Head of caudate nucleus (tissue), 42 donors: ENCODE results near the gene AP5B1.

Experiments used
- DNase-seq, 42 donors: peaks; one replicate each; pipeline versions ENCODE4 v3.0.0 to v3.0.0-alpha.2; 2020 to 2021; ENCODE audit warnings: mixed read lengths in 7 of 42
- intact Hi-C: fragments of 100-400 bp; cut with DNase I; formaldehyde crosslinking; loops from one replicate; pipeline ENCODE4 v1.15.0; 2022

The AP5B1 gene

DNA sequence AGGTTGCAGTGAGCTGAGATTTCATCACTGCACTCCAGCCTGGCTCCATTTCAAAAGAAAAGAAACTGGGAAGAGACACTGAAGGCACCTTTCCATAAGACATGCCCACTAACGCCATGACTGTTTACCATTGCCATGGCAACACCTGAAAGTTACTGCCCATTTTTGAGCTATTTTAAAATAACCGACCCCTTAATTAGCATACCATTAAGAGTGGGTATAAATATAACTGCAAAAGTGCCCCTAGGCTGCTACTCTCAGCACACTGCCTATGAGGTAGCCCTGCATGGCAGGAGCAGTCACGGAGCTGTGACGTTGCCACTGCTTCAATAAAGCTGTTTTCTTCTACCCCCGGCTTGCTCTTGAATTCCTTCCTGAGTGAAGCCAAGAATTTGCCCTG lies 50.3 kb downstream of the AP5B1 start:
- intact Hi-C loops, result no loop called here
- DNase-seq, result no peak

DNA sequence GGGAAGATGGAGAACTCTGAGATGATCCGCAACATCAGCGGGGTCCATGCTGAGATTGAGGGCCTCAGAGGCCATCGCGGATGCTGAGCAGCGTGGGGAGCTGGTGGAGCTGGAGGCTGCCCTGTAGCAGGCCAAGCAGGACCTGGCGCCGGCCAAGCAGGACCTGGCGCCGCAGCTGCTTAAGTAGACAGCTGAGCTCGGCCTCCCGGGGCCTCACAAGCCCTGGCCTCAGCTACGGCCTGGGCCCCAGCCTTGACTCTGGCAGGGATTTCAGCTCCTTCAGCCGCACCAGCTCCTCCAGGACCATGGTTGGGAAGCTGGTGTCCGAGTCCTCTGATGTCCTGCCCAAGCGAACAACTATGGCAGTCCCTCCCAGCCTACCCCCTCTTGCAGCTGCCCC lies 52.9 kb downstream of the AP5B1 start:
- intact Hi-C loops, result no loop called here
- DNase-seq, result no peak

DNA sequence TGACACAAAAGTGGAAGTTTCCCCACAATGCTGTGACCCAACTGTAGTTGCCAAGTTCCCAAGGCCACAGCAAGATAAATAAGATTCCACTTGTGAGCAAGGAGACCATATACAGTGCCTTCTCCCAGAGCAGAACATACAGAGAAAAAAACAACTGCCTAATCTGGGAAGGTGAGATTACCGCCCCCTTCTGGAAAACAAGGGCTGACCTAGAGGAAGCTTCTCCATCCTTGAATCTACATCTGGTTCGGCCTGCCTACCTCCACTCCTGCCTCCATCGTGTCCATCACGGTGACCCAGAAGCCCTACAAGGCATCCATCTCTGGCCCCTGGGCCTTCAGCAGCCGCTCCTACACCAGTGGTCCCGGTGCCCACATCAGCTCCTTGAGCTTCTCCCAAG lies 54.1 kb downstream of the AP5B1 start:
- DNase-seq, result no peak
- intact Hi-C loops, result no loop called here
